NCI-H2171 treated with DMSO at 0.1 percent for 48 hours (cell line): ENCODE results near the gene ZSWIM5.
"Not testable (repeated sequence)": the region's sequence is repeated elsewhere in the genome, so short reads cannot be mapped to it uniquely, and the experiment has no call there.

Experiments used
- DNase-seq: peaks from one replicate; lab custom pipeline; 2025; lab: John Stamatoyannopoulos, UW

Gene ZSWIM5

GRCh38 chr1:45003741-45004140 is 202.7 kb downstream of the ZSWIM5 start:
- DNase-seq: no peak

- no peak for DNase-seq
Measured at GRCh38 chr1:45002650-45003645, 203.5 kb downstream of the ZSWIM5 start.

GRCh38 chr1:45001576-45001975 is 204.8 kb downstream of the ZSWIM5 start:
- not testable (repeated sequence) for DNase-seq

- DNase-seq: no peak
Measured at GRCh38 chr1:45001011-45001481, 205.4 kb downstream of the ZSWIM5 start.

- no peak for DNase-seq
Measured at GRCh38 chr1:44999232-44999631, 207.2 kb downstream of the ZSWIM5 start.

GRCh38 chr1:44995467-44996238 is 210.8 kb downstream of the ZSWIM5 start:
- no peak for DNase-seq

GRCh38 chr1:44994309-44994898 is 212.0 kb downstream of the ZSWIM5 start:
- DNase-seq: no peak

- DNase-seq: no peak
Measured at GRCh38 chr1:44988531-44989156, 217.8 kb downstream of the ZSWIM5 start.

- no peak for DNase-seq
Measured at GRCh38 chr1:44985747-44986359, 220.6 kb downstream of the ZSWIM5 start.

GRCh38 chr1:44977372-44977771 is 229.0 kb downstream of the ZSWIM5 start:
- DNase-seq: not testable (repeated sequence)

GRCh38 chr1:44976252-44976651 is 230.2 kb downstream of the ZSWIM5 start:
- DNase-seq: no peak

- DNase-seq: no peak
Measured at GRCh38 chr1:44973645-44974044, 232.8 kb downstream of the ZSWIM5 start.

- no peak for DNase-seq
Measured at GRCh38 chr1:44970317-44970716, 236.1 kb downstream of the ZSWIM5 start.
